IPS-20b (cell line): Measurements from ENCODE around the gene TAS2R5.
"Not testable (repeated sequence)": the region's sequence is repeated elsewhere in the genome, so short reads cannot be mapped to it uniquely, and the experiment has no call there.

Source experiments
- H3K27ac ChIP-seq: one replicate; pipeline ENCODE4 v1.5.1; 2013; ENCODE audit warnings: low read length
- H3K27me3 ChIP-seq: 2 replicates; pipeline ENCODE4 v1.6.1; 2013; ENCODE audit warnings: mild to moderate bottlenecking, low read length, inconsistent platforms; ENCODE audit not compliant: insufficient read depth
- H3K36me3 ChIP-seq: 2 replicates; pipeline ENCODE4 v1.6.1; 2013; ENCODE audit warnings: low read depth, mild to moderate bottlenecking, inconsistent platforms, low read length, moderate library complexity; ENCODE audit not compliant: insufficient read depth
- H3K4me1 ChIP-seq: 2 replicates; pipeline ENCODE4 v1.6.1; 2013; ENCODE audit warnings: mild to moderate bottlenecking, control low read depth, inconsistent platforms, low read length, moderate library complexity; ENCODE audit not compliant: insufficient read depth
- H3K4me3 ChIP-seq: 2 replicates; pipeline ENCODE4 v1.5.1; 2013; ENCODE audit warnings: mild to moderate bottlenecking, low read length, inconsistent platforms
- H3K9ac ChIP-seq: 2 replicates; pipeline ENCODE4 v1.6.1; 2013; ENCODE audit warnings: low read depth, mild to moderate bottlenecking, inconsistent platforms, low read length, moderate library complexity
- H3K9me3 ChIP-seq: 2 replicates; pipeline ENCODE4 v1.6.1; 2013; ENCODE audit warnings: mild to moderate bottlenecking, low read depth, low read length, inconsistent platforms; ENCODE audit not compliant: insufficient read depth

The TAS2R5 gene

GRCh38 chr7:141792526-141792925 lies 2.5 kb downstream of the TAS2R5 start:
- H3K9ac ChIP-seq, result no peak overlapping the region
- H3K9me3 ChIP-seq, result no peaks in the 10 kb centered on the region
- no peaks in the 10 kb centered on the region for H3K4me1 ChIP-seq
- H3K4me3 ChIP-seq, result no peak overlapping the region
- H3K36me3 ChIP-seq, result peaks cover 11% of the 10 kb centered on the region
- H3K27ac ChIP-seq, result no peak overlapping the region
- H3K27me3 ChIP-seq, result no peaks in the 10 kb centered on the region

GRCh38 chr7:141820067-141820466 lies 30.1 kb downstream of the TAS2R5 start:
- Histone ChIP-seq H3K4me1 (no peaks in the 10 kb centered on the region), H3K36me3 (no peaks in the 10 kb centered on the region), H3K27ac (no peak overlapping the region), H3K9me3 (peaks cover 11% of the 10 kb centered on the region; the same call in 1 of the 2 replicates), H3K27me3 (no peaks in the 10 kb centered on the region), H3K4me3 (no peak overlapping the region), H3K9ac (no peak overlapping the region)

GRCh38 chr7:141822432-141822831 lies 32.4 kb downstream of the TAS2R5 start:
- H3K4me1 ChIP-seq, H3K9ac ChIP-seq, H3K27me3 ChIP-seq, H3K4me3 ChIP-seq, H3K27ac ChIP-seq, H3K36me3 ChIP-seq: not testable (repeated sequence)
- H3K9me3 ChIP-seq, result peaks cover 11% of the 10 kb centered on the region; the same call in 1 of the 2 replicates

- no peak overlapping the region for H3K9ac ChIP-seq
- no peaks in the 10 kb centered on the region for H3K4me1 ChIP-seq
- no peaks in the 10 kb centered on the region for H3K36me3 ChIP-seq
- H3K27me3 ChIP-seq, result no peaks in the 10 kb centered on the region
- no peak overlapping the region for H3K27ac ChIP-seq
- no peaks in the 10 kb centered on the region for H3K9me3 ChIP-seq
- no peak overlapping the region for H3K4me3 ChIP-seq
Observed at GRCh38 chr7:141837683-141838082, 47.7 kb downstream of the TAS2R5 start.

- Histone ChIP-seq H3K4me1 (no peaks in the 10 kb centered on the region), H3K9ac (no peak overlapping the region), H3K4me3 (no peak overlapping the region), H3K9me3 (no peaks in the 10 kb centered on the region), H3K27me3 (no peaks in the 10 kb centered on the region), H3K36me3 (no peaks in the 10 kb centered on the region), H3K27ac (no peak overlapping the region)
Observed at GRCh38 chr7:141838581-141838980, 48.6 kb downstream of the TAS2R5 start.

- no peaks in the 10 kb centered on the region for H3K4me1 ChIP-seq
- H3K4me3 ChIP-seq, result no peak overlapping the region
- H3K27ac ChIP-seq, result no peak overlapping the region
- H3K27me3 ChIP-seq, result no peaks in the 10 kb centered on the region
- H3K9me3 ChIP-seq, result no peaks in the 10 kb centered on the region
- H3K9ac ChIP-seq, result no peak overlapping the region
- H3K36me3 ChIP-seq, result no peaks in the 10 kb centered on the region
Observed at GRCh38 chr7:141839256-141839655, 49.2 kb downstream of the TAS2R5 start.

- Histone ChIP-seq H3K27me3 (no peaks in the 10 kb centered on the region), H3K9me3 (no peaks in the 10 kb centered on the region), H3K27ac (no peak overlapping the region)
Observed at GRCh38 chr7:141840708-141841107, 50.7 kb downstream of the TAS2R5 start.

More at GRCh38 chr7:141840708-141841107, 50.7 kb downstream of the TAS2R5 start:
- Histone ChIP-seq H3K9ac (no peak overlapping the region), H3K4me1 (no peaks in the 10 kb centered on the region), H3K4me3 (no peak overlapping the region), H3K36me3 (no peaks in the 10 kb centered on the region)
